Retina (tissue), 1 donor: ENCODE data around the gene ARHGAP26.
A peak's percentile ranks its signal among the peaks of the same experiment; 100 is the strongest.

Experiments
- DNase-seq: peaks from one replicate; pipeline ENCODE4 v3.0.0-alpha.2; 2016

ARHGAP26 gene

DNA sequence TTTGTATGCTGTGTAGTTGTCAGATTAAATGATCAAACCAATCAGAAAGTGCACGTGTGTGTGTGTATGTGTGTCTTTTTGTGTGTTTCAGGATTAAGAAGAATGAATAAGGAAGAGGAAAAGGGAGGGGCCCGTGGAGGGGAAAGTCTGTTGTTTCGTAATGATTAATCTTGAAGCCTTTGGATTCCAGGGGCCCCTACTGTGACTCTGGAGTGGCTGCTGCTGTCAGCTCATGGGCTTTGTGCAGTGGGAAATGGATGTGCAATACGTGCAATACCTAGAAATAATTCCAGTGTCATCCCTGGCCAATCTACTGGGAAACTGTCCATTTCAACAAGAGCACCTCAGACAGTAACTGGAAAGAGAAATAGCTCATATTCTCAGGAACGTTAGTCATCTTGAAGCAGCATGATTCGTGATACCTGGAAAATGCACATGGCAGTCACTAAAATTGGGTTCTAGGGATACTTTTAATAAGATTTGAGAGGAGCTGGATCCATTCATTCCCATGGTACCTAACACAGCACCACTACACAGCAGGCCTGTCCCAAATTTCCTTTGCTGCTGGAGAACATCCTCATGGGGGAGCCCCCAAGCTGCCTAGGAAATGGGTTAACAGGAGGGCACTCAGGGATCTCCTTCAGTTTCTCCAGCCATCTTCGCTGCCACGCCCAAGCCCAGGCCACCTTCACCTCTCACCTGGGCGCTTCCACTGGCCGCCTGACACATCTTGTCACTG lies 447.1 kb downstream of the ARHGAP26 start:
- DNase-seq: peak; percentile 29

DNA sequence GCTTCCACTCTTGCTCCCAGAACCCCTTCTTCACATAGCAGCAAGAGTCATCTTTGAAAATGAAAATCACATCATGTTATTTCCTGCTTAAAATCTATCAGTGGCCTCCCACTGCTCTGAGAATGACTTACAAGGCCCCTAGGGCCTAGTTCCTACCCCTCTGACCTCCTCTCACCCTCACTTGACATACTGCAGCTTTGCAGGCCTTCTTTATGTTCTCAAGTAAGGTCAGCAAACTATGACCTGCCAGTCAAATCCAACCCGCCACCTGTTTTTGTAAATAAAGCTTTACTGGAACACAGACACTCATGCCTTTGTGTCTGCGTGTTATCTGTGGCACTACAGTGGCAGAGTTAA lies 447.6 kb downstream of the ARHGAP26 start:
- DNase-seq: no peak

DNA sequence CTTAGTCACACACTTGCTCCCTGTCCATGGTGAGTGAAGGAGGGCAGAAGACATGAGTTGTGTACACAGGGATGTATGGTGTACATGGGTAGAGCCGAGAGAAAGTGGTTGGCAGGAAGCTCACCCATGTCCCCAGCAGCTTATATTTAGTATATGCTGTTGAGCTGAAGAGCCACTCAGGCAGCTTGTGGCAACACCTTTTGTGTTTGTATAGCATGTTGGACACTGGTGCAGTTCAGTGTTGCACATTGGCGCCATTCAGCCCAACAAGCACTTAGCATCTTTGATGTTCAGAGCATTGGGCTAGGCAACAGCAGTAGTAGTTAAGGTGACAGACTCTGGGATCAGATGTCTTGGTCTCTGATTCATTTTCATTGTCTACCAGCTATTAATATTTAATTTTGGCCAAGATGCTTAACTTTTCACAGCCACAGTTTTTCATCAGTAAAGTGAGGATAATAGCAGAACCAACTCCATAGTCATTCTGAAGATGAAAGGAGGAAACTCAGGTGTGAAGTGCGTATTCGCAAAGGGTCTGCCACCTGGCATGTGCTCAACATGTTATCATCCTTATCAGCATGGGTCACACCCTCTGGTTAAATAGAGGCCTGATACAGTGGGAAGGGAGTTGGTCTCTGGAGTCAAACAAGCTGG lies 448.5 kb downstream of the ARHGAP26 start:
- no peak for DNase-seq

DNA sequence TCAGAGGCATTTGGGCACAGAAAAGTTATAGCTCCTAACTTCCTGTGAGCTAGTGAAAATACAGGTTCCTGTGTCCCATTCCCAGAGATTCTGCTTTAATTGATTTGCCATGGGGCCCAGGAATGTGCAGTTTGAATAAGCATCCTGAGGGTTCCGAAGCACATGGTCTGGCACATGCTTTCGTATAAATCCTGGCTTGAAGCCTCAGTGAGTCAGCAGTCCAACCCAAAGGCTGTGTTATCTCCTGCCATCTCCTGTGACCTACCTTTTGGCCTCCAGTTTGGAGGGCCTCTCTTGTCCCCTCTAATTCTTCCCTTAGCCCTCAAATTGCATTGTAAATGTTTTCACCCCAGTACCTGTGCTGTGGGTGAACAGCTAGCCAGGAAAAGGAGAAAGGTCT lies 449.5 kb downstream of the ARHGAP26 start:
- DNase-seq: no peak

DNA sequence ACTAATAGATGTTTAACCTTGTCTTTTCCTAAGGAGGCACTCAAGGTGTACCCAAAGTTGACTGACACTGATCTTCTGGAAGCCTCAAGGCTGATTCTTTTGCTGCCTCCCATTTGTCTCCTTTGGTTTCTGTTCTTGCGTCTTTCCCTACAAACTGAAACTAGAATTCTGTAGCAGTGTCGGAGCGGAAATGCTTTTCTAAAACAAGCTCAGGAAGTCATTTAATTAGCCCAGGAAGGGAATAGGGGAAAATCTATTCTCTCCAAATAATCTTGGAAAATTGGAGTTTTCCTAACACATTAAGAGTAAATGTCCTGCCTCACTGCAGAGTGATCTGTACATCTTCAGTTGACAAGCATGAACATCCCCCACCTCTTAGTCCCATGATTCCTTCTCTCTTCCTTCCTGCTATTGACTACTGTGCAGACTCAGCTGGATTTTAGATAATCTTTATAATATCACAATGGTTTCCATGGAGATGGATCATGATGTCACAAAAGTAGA lies 450.6 kb downstream of the ARHGAP26 start:
- DNase-seq: no peak

DNA sequence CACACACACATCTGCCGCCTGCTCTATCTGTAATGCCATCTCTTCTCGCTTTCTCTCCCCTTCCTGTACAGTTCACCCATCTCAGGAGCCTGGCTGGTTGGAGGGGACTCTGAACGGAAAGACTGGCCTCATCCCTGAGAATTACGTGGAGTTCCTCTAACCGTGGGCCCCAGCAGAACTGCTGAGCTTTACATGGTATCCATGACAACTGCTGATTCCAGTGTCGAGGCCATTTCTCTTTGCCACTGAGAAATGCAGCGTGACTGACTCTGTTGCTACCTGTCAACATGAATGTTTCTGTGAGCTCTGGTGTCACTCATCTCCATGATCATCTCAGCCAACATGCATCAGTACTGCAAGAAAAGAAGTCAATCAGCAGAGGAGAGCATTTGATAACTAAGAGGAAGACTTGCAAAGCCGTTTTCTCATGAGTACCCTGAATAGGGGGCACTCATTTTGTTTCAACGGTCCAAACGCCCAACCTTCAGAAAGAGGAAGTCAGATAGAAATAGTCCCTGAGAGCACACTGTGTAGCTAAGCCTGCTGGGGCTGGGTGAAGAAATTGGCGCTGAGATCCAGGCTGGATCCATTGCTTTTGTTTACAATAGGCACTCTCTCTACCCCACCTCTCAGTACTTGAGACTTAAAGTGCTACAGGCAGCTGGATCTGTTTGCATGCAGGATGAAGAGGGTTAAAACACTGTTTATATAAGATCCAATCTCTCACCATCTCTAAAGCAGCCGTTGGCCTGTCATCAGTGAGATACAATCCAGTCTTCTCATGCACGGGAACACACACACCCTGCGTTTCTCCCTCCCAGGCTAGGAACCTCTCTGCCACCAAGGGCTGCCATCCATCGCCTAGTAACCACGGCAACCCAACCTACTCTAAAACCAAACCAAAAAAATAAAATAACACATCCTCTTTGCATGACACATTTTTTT lies 452.4 kb downstream of the ARHGAP26 start:
- peak; percentile 38 for DNase-seq

DNA sequence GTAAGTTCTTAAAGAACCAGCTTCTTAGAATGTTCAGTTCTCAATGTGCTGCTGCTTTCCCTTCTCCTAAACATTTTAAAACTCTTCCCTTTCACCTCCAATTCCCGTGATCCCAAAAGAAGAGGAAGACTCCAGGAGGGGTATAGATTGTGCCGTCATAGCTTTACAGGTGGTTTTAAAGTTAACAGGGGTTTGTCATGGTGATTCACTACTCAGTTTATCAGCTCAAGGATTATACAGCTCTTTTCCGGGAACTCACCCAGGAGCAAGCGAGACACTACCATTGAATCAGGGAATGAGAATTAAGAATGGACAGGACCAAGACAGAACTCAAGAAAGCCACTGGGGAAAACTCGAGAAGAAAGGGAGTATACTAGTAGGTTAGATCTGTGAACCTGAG lies 454.5 kb downstream of the ARHGAP26 start:
- DNase-seq: no peak

DNA sequence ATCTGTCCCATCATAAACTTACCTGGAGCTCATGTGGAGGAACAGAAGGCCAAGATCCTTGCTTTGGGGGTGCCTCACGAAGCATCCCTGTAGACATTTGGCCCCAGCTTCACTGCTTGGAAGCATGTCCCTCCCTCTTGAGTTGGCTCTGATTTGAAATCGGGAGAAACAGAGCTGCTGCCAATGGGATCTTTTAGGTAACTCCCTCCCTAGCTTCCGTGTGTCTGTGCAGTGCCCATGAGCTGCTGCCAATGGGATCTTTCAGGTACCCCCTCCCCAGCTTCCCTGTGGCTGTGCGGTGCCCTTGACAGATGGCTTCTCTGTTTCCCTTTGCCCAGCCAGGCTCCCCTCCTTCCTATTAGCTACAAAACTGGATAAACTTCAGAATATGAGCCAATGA lies 455.3 kb downstream of the ARHGAP26 start:
- DNase-seq: no peak

DNA sequence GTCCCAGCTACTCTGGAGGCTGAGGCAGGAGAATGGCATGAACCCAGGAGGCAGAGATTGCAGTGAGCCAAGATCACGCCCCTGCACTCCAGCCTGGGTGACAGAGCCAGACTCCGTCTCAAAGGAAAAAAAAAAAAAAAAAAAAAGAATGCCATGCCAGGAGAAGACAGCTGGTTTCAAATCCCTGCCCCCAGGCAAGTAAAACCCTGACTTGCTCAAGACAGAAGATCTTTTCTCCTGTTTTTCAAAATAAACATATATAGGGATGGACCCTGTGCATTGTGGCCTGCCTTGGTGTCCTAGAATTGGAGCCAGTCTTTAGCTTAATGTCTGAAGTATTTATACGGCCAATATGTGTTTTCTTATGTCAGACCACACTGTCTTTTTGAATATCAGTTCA lies 456.2 kb downstream of the ARHGAP26 start:
- no peak for DNase-seq

DNA sequence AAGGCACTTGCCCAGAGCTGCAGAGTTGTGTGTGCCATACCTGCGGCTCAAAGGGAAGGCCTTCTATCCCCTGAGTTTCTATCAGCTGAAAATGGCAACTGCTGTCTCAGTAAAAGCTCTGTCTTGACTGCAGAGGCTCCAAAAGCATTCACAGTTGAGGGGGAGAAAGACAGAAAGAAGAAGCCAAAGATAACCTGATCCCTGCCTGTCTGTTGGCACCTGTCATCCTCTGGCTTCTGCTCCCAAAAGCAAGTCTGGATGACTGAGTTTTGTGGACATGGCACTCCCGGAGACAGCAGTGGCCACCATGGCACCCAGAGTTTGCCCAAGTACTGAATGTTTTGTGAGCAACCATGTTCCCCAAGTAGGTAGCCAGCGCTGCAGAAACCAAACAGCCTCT lies 456.7 kb downstream of the ARHGAP26 start:
- no peak for DNase-seq

DNA sequence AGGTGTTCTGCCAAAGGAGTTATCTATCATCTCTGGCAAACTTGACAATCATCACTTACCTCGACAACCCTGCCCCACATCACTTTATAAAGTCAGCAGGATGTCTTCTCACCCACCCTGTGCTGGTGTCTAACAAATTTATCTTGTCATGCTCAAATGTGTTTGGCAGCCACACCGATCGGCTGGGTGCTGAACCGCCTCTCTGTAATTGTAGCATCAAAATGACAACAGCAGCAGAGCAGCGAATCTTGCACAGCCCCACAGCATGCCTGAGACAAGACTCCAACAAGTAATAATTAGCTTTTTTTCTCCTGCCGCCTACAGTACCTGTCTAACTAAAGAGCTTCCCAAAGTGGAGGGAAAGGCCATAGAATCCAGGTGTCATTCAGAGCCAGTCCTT lies 457.1 kb downstream of the ARHGAP26 start:
- no peak for DNase-seq

DNA sequence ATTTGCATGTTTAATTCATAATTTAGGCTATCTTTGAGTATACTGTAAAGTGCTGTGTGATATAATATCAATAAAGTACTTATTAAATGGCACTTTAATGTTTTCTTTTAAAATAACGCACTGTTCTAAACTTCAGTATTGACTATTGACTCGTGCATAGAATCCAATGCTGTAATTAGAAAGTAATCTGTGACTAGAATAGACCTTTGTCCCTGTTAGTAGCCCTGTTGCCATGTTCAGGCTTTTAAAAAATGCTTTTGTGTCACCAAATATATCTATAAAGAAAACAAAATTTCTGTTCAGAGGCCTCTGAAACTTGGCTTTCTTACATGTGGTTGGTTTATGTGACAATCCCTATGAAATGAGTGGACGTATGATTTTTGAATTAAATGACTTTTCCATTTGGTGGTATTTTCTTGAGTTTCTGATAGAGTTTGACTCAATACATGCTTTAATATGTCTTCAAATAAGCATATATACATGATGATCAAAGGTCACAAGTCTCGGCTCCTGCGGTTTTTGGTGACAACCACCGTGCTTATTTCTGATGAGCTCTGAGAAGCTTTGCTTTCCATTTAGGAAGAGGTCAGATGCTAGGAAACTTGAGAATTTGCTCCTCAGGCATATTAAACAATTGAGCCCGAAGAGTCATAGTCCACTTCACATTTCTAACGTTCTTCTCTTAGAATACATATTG lies 458.6 kb downstream of the ARHGAP26 start:
- DNase-seq: no peak

DNA sequence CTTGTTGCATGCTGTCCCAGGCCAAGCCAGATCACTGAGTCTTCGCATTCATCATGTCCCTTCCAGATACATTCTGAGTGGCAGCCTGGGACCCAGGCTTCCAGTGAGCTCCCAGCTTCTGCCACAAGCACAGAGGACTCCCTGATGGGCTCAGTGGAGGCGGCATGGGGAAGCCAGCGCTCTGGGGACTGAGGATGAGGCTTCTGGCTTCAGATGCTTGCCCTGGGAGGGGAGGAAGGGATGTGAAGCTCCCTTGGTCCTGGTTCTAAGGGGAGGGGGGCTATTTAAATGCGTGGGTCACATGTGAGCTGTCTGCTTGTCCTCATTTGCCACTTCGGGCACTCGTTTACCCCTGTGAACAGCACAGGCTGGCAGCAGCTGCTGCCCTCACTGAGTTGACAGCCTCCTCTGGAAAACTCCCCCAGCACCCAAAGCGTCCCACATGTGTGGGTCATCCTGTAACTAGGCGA lies 459.3 kb downstream of the ARHGAP26 start:
- DNase-seq: peak; percentile 21

DNA sequence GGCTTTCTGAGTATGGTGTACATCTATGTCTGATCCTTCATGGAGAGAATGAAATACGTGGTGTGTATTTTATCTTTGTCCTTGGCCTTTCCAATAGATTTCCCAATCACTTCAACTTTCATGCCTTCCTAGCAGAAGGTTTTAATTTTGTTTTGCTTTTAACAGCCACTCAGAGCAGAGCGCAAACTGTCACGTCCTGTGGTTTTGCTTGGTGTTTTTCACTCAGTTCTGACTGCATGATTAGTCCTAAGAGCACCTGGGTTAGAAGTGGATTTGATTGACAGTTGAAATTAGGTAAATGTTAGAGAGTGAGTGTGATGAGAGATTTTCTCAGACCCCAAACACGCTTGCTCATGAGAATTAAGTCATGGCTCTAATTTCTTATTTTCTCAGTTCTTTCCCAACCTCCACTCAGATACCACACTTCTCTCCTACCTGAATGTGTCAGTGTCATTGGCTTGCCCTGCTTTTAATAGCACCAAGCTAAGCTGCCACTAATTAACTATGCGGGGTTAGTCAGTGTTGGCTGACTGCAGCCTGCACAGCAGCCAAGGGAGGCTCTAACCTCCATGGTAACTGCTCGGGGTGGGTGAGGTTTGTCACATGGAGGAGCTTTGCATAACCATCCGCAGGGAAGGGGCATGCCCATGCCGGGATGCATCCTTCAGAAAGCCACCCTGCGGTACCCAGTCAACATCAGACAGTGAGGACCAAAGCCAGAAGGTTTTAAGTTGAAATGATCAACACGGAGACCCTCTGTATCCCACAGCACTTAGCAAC lies 459.9 kb downstream of the ARHGAP26 start:
- DNase-seq: peak; percentile 47

DNA sequence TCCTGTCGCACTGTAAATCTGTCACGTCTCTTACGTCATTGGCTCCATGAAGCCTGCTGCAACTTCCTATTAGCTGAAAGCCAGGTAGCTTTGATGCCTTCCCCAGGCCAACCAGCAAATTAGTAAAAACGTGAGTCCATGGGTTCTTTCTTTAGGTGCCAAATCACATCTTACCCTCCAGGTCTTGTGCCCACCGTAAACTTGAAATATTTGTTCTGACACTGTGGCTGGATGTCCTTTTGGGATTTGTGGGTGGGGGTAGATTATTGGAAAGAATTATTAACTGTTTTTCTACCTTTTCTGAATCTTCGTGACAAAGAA lies 460.5 kb downstream of the ARHGAP26 start:
- no peak for DNase-seq

DNA sequence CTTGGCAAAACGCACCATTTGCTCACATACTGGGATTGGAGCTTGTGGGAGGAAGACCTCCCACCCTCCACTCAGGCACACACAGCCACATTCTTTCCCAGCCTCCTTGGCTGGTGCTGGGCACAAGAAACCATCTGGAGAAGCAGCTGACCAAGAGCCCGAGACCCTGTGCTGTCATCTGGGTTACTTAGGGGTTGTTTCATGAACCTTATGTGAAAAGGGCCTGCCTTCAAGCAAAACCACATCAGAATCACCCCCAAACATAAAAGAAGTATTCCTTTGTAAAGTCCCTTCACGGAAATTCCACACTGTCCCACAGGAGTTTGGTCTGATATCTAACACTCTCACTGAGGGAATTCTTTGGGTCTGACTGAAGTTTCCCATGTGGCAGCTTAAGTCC lies 461.2 kb downstream of the ARHGAP26 start:
- no peak for DNase-seq

DNA sequence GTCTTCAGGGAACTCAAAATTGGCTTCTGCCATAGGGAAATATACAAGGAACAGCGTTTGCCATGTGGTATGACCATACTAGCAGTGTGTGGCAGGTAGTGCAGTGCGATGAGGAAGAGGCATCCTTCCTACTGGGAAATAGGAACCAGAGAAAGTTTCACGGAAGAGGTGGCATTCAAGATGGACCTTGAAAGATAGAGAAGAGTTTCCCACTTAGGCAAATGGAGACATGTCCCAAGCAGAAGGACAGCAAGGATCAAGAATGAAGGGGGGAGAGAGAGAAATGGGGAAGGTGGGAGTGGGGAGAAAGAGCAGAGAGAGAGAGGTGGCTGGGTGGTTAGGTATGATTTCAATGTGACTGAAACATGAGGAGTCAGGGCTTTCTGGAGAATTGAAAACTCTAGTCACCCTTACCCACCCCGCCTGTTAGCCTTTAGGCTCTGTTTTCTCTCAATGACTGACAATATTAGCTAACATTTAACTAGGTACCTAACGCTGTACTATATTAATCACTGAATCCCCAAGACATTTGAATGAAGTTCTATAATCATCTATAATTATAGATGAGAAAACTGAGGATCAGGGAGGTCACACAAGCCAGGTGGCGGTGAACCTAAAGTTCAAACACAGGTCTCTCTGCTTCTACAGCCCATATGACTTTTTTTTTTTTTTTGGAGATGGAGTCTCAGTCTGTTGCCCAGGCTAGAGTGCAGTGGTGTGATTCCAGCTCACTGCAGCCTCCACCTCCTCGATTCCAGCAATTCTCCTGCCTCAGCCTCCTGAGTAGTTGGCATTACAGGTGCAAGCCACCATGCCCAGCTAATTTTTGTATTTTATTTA lies 462.0 kb downstream of the ARHGAP26 start:
- no peak for DNase-seq

DNA sequence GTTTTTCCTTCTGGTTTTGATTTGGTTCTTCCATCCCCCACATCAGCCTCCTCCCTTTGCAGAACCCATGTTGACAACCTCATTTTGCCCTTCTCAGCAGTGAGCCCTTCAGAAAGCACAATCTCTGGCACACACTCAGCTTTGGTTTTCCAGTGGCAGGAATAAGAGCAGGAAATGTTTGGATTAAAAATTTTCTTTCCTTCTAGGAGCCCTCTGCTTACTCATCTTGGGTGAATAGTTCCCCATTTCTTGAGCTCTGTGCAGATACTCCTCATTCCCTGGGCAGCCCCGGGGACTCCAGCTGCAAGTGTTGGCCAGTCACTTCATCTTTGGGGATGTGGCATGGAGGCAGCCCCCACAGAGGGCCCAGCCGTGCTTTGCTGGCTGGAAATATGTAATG lies 462.9 kb downstream of the ARHGAP26 start:
- no peak for DNase-seq

DNA sequence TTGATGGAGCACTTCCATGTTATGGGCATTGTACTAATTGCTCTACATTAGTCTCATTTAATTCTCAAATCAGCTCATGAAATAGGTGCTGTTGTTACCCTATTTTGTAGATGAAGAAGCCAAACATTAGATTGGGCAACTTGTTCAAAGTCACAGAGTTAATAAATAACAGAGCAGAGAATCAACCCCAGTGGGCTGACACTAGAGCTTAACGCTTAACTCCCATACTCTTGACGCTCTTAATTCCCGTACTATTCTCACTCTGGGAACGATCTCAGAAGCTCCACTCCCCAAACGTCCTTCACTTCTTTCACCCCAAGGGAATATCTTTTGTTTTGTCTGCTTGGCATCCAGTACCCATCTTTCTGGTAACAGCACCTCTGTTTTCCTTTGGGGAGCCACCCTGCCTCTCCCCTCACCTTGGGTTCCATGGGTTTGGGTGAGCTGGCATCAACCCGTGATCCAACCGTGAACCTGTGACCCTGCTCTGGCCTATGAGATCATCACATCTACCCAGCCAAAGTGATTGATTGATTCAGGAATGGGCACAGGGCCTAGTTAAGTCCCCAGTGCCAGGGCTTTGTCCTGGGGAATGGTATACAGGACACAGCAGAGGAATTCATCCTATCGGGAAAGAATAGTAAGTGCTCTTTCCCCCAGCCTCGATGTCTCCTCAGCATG lies 464.1 kb downstream of the ARHGAP26 start:
- DNase-seq: no peak

DNA sequence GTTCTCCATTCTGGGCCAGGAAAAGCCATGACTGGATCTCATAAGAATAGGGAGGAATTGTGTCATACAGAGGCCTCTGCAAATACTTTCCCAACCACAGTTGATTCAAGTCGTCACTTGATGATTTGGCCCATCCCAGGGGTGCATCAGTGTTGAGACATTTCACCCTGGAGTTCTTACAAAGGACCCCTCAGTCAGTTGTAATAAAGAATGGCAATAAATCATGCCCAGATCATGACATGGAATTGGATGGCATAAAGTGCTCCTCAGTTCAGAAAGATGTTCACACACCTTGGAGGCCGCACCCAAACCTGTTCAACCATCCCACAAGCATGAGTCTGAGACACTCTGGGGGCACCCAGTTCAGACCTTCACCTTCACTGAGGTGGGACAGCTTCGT lies 465.2 kb downstream of the ARHGAP26 start:
- DNase-seq: no peak

DNA sequence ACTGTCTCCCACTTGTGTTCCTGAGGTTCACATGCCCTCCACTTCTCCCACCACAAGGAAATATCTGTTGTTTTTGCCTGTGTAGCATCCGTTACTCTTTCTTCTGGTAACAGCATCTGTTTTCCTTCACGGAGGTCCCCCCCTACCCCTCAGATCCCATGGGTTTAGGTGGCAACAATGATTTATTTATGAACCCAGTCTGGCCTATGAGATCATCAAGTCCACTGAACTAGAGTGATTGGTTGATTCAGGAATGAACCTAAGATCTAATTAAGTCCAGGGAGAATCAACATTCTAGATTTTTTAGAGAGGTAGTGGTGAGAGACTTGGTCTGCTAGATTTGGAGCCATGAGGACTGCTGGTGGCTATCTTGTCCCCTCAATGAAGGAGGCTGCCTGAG lies 466.5 kb downstream of the ARHGAP26 start:
- DNase-seq: no peak
